ENCODE results near the gene TEKT5. TPM values are rescaled to one million over a fixed set of nuclear protein-coding genes. Genes with fewer than 3 reads are reported as not detected.

Gene TEKT5
- total and polyA plus RNA-seq, 2 donors (not counting 1 experiment from before 2014, with no cell fraction given): 0.06 TPM; not detected in 1

GRCh38 chr16:10671729-10672128, 23.0 kb downstream of the TEKT5 start:
- Histone ChIP-seq H3K9ac (ENCODE audit: insufficient read depth, low read length) (no peak overlapping the region), H3K79me2 (ENCODE audit: control insufficient read depth, insufficient read depth, low read length) (no peaks in the 10 kb centered on the region), H4K20me1 (ENCODE audit: control insufficient read depth, extremely low read depth, insufficient read depth, low read length) (no peaks in the 10 kb centered on the region), H3K9me3 (ENCODE audit: control insufficient read depth, insufficient read depth, low read depth, low read length) (no peaks in the 10 kb centered on the region), H3K36me3 (ENCODE audit: control insufficient read depth, insufficient read depth, low read length) (no peaks in the 10 kb centered on the region), H3K4me3 (replicated peaks in 1 of 4; ENCODE audit: control extremely low read depth in 1 of 4, insufficient read depth in 1 of 4, low read depth in 3 of 4, low read length in 4 of 4) (no peak overlapping the region), H3K27me3 (ENCODE audit: control insufficient read depth, insufficient read depth, low read length) (no peaks in the 10 kb centered on the region), H3K4me2 (ENCODE audit: extremely low read depth, insufficient read depth, low read length) (no peak overlapping the region), H2AFZ (ENCODE audit: low read length) (no peak overlapping the region), H3K4me1 (ENCODE audit: control insufficient read depth, extremely low read depth, insufficient read depth, low read length) (no peaks in the 10 kb centered on the region), H3K27ac (ENCODE audit: insufficient read depth, low read length) (no peak overlapping the region)
- DNase-seq (ENCODE audit: low read depth in 2 of 2): no peak
- no peak for TF ChIP-seq CTCF (conservative IDR thresholded peaks at IDR 0.05 in 1 of 2, IDR thresholded peaks at IDR 0.05 in 1 of 2; ENCODE audit: low read depth in 1 of 2, low read length in 2 of 2)
- TF ChIP-seq EZH2 (IDR thresholded peaks at IDR 0.05; ENCODE audit: low read length, missing control alignments): no peak

- Histone ChIP-seq H3K9me3 (ENCODE audit: control insufficient read depth, insufficient read depth, low read depth, low read length) (no peaks in the 10 kb centered on the region), H3K4me3 (replicated peaks in 1 of 4; ENCODE audit: control extremely low read depth in 1 of 4, insufficient read depth in 1 of 4, low read depth in 3 of 4, low read length in 4 of 4) (no peak overlapping the region), H3K36me3 (ENCODE audit: control insufficient read depth, insufficient read depth, low read length) (no peaks in the 10 kb centered on the region), H3K79me2 (ENCODE audit: control insufficient read depth, insufficient read depth, low read length) (no peaks in the 10 kb centered on the region), H3K4me1 (ENCODE audit: control insufficient read depth, extremely low read depth, insufficient read depth, low read length) (no peaks in the 10 kb centered on the region), H3K27ac (ENCODE audit: insufficient read depth, low read length) (no peak overlapping the region), H2AFZ (ENCODE audit: low read length) (no peak overlapping the region), H3K4me2 (ENCODE audit: extremely low read depth, insufficient read depth, low read length) (no peak overlapping the region), H3K27me3 (ENCODE audit: control insufficient read depth, insufficient read depth, low read length) (no peaks in the 10 kb centered on the region), H4K20me1 (ENCODE audit: control insufficient read depth, extremely low read depth, insufficient read depth, low read length) (no peaks in the 10 kb centered on the region), H3K9ac (ENCODE audit: insufficient read depth, low read length) (no peak overlapping the region)
- no peak for DNase-seq (ENCODE audit: low read depth in 2 of 2)
- TF ChIP-seq EZH2 (IDR thresholded peaks at IDR 0.05; ENCODE audit: low read length, missing control alignments) (no peak), CTCF (conservative IDR thresholded peaks at IDR 0.05 in 1 of 2, IDR thresholded peaks at IDR 0.05 in 1 of 2; ENCODE audit: low read depth in 1 of 2, low read length in 2 of 2) (no peak)
Measured at GRCh38 chr16:10669791-10670190, 24.9 kb downstream of the TEKT5 start.

GRCh38 chr16:10668322-10669045, 26.2 kb downstream of the TEKT5 start:
- Histone ChIP-seq H3K4me2 (ENCODE audit: extremely low read depth, insufficient read depth, low read length) (no peak overlapping the region), H3K9me3 (ENCODE audit: control insufficient read depth, insufficient read depth, low read depth, low read length) (no peaks in the 10 kb centered on the region), H3K4me1 (ENCODE audit: control insufficient read depth, extremely low read depth, insufficient read depth, low read length) (no peaks in the 10 kb centered on the region), H3K36me3 (ENCODE audit: control insufficient read depth, insufficient read depth, low read length) (no peaks in the 10 kb centered on the region), H3K4me3 (replicated peaks in 1 of 4; ENCODE audit: control extremely low read depth in 1 of 4, insufficient read depth in 1 of 4, low read depth in 3 of 4, low read length in 4 of 4) (no peak overlapping the region), H3K27ac (ENCODE audit: insufficient read depth, low read length) (no peak overlapping the region), H2AFZ (ENCODE audit: low read length) (no peak overlapping the region), H3K9ac (ENCODE audit: insufficient read depth, low read length) (no peak overlapping the region), H3K79me2 (ENCODE audit: control insufficient read depth, insufficient read depth, low read length) (no peaks in the 10 kb centered on the region), H3K27me3 (ENCODE audit: control insufficient read depth, insufficient read depth, low read length) (no peaks in the 10 kb centered on the region), H4K20me1 (ENCODE audit: control insufficient read depth, extremely low read depth, insufficient read depth, low read length) (no peaks in the 10 kb centered on the region)
- peak; percentile 3 to 10 for DNase-seq (ENCODE audit: low read depth in 2 of 2)
- no peak for TF ChIP-seq EZH2 (IDR thresholded peaks at IDR 0.05; ENCODE audit: low read length, missing control alignments)
- peak; percentile 46 to 53 for TF ChIP-seq CTCF (conservative IDR thresholded peaks at IDR 0.05 in 1 of 2, IDR thresholded peaks at IDR 0.05 in 1 of 2; ENCODE audit: low read depth in 1 of 2, low read length in 2 of 2)

Data from fibroblast of lung (primary cell).